ENCODE results near the gene ZNF566. TPM values are rescaled to one million over a fixed set of nuclear protein-coding genes. Genes with fewer than 3 reads are reported as not detected.

Gene ZNF566
- total and polyA plus RNA-seq, 12 donors: 7.4 to 20.9 (median 12.2) TPM

DNA sequence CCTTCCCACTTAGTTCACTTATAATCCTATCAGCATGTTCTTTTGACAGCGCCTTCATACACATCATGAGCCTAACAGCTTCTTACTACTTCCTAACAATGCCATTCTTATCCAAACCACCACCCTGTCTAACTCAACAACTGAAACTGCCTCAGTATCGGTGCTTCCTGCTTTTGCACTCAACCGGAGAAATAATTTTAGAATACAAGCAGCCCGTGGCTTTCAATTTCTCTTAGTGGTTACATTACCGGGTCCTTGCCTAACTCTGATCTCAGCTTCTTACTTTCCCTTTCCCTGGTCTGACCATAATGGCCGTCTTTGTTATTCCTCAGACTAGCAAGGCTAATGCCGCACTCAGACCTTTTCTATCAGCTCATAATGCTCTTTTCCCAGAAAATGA lies 87.9 kb downstream of the ZNF566 start:
- 86 to 90% (median 87%) methylated on average over 7 of the region's 7 CpGs for WGBS, 4 donors
- no peaks in the 10 kb centered on the region for H3K27me3 ChIP-seq
- H3K4me1 ChIP-seq (replicated peaks in 1 of 2): no peaks in the 10 kb centered on the region
- TF ChIP-seq, protein P1, sequence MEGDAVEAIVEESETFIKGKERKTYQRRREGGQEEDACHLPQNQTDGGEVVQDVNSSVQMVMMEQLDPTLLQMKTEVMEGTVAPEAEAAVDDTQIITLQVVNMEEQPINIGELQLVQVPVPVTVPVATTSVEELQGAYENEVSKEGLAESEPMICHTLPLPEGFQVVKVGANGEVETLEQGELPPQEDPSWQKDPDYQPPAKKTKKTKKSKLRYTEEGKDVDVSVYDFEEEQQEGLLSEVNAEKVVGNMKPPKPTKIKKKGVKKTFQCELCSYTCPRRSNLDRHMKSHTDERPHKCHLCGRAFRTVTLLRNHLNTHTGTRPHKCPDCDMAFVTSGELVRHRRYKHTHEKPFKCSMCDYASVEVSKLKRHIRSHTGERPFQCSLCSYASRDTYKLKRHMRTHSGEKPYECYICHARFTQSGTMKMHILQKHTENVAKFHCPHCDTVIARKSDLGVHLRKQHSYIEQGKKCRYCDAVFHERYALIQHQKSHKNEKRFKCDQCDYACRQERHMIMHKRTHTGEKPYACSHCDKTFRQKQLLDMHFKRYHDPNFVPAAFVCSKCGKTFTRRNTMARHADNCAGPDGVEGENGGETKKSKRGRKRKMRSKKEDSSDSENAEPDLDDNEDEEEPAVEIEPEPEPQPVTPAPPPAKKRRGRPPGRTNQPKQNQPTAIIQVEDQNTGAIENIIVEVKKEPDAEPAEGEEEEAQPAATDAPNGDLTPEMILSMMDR (IDR thresholded peaks at IDR 0.05): no peak
- no peak for TF ChIP-seq POLR2A (IDR thresholded peaks at IDR 0.05)
- intact Hi-C loops (cut with DNase I): no loop called here
- H3K9me3 ChIP-seq (replicated peaks in 1 of 3): peaks cover 0 to 12% (median 0%) of the 10 kb centered on the region in 3 donors
- H3K36me3 ChIP-seq (replicated peaks in 1 of 2): peaks cover 0 to 41% of the 10 kb centered on the region in 2 donors
- no peak overlapping the region for H3K4me3 ChIP-seq
- DNase-seq: no peak
- no peak overlapping the region for H3K27ac ChIP-seq

- intact Hi-C loops (cut with DNase I): no loop called here
- peaks cover 0 to 34% (median 0%) of the 10 kb centered on the region in 3 donors for H3K9me3 ChIP-seq (replicated peaks in 1 of 3)
- 89 to 99% (median 90%) methylated on average over 3 of the region's 3 CpGs for WGBS, 4 donors
- H3K27ac ChIP-seq: no peak overlapping the region
- DNase-seq: no peak
- TF ChIP-seq POLR2A (IDR thresholded peaks at IDR 0.05): no peak
- TF ChIP-seq, protein P1 (IDR thresholded peaks at IDR 0.05): no peak
- no peaks in the 10 kb centered on the region for H3K4me1 ChIP-seq (replicated peaks in 1 of 2)
- H3K27me3 ChIP-seq: no peaks in the 10 kb centered on the region
- no peak overlapping the region for H3K4me3 ChIP-seq
- peaks cover 2 to 15% of the 10 kb centered on the region in 2 donors for H3K36me3 ChIP-seq (replicated peaks in 1 of 2)
Measured at GRCh38 chr19:36398571-36398970, 90.8 kb downstream of the ZNF566 start.

Other genes with a start within 250 kb of the ZNF566 start
- gene ZFP14, start 110.4 kb downstream of the ZNF566 start, total RNA-seq: 10 to 100 TPM in 1 of 9 donors, 1 to 10 TPM in 8; 2.2 to 10.1 (median 4.4) TPM
- 1 to 10 TPM; 1.7 to 4.5 (median 3.2) TPM for gene ZFP14, start 110.4 kb downstream of the ZNF566 start, polyA plus RNA-seq
- gene ZFP82, start 70.9 kb downstream of the ZNF566 start, total RNA-seq: 1 to 10 TPM; 2.8 to 6.8 (median 5.1) TPM
- gene ZFP82, start 70.9 kb downstream of the ZNF566 start, polyA plus RNA-seq: 1 to 10 TPM; 2.1 to 5.5 (median 2.7) TPM
- 10 to 100 TPM in 7 of 9 donors, 1 to 10 TPM in 2; 9.4 to 23.3 (median 12.0) TPM for gene ZNF260, start 38.7 kb upstream of the ZNF566 start, total RNA-seq
- 10 to 100 TPM in 1 of 3 donors, 1 to 10 TPM in 2; 2.2 to 16.5 (median 3.2) TPM for gene ZNF260, start 38.7 kb upstream of the ZNF566 start, polyA plus RNA-seq
- 10 to 100 TPM in 8 of 9 donors, 1 to 10 TPM in 1; 6.0 to 21.4 (median 17.2) TPM for gene ZNF529, start 83.7 kb upstream of the ZNF566 start, total RNA-seq
- 10 to 100 TPM in 2 of 3 donors, 1 to 10 TPM in 1; 8.1 to 16.1 (median 14.4) TPM for gene ZNF529, start 83.7 kb upstream of the ZNF566 start, polyA plus RNA-seq
- gene ZNF382, start 115.8 kb upstream of the ZNF566 start, total RNA-seq: 10 to 100 TPM in 6 of 9 donors, 1 to 10 TPM in 3; 7.3 to 20.2 (median 12.0) TPM
- 1 to 10 TPM; 2.8 to 6.5 (median 3.2) TPM for gene ZNF382, start 115.8 kb upstream of the ZNF566 start, polyA plus RNA-seq
- 10 to 100 TPM in 4 of 9 donors, 1 to 10 TPM in 5; 1.3 to 14.8 (median 9.6) TPM for gene ZNF461, start 177.3 kb upstream of the ZNF566 start, total RNA-seq
- 10 to 100 TPM in 1 of 3 donors, 1 to 10 TPM in 2; 8.7 to 10.6 (median 9.7) TPM for gene ZNF461, start 177.3 kb upstream of the ZNF566 start, polyA plus RNA-seq
- gene ZNF567, start 198.1 kb upstream of the ZNF566 start, total RNA-seq: 1 to 10 TPM; 3.4 to 8.2 (median 5.2) TPM
- 1 to 10 TPM; 3.4 to 7.2 (median 6.0) TPM for gene ZNF567, start 198.1 kb upstream of the ZNF566 start, polyA plus RNA-seq